ENCODE results near the gene ARHGAP45. TPM values are rescaled to one million over a fixed set of nuclear protein-coding genes. Genes with fewer than 3 reads are reported as not detected.

Gene ARHGAP45
- total and polyA plus RNA-seq, 9 of the 15 experiments (the other 6 are each of a cell fraction or from before 2014, with no cell fraction given): 0.08 to 22.1 (median 4.2) TPM

DNA sequence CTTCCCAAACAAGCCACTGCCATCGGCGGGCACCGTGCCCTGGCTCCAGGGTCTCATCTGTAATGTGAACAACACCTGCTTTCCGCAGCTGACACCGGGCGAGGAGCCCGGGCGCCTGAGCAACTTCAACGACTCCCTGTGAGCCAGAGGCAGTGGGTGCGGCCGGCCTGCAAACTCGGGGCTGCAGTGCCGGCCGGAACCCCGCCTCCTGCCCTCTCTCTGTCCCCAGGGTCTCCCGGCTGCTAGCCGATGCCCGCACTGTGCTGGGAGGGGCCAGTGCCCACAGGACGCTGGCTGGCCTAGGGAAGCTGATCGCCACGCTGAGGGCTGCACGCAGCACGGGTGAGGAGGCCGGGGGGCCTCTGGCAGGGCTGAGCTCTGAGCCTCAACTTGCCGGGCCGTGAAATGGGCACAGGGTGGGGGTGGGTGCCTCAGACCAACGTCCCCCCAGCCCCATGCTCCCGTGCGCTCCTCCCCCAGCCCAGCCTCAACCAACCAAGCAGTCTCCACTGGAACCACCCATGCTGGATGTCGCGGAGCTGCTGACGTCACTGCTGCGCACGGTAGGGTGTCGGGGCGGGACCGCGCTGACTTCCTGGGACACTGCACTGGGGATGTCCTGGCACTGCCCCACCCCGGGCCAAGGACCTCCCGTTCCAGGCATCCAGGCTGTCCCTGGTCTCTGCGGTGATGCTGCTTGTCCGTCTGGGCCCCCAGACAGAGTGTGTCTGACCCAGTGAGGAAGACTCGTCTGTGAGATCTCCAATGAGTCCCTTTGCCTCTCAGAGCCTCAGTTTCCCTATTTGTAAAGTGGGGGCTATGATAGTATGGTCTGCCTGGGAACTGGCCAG is 24.9 kb upstream of the ARHGAP45 start (continued):
- TF ChIP-seq NR2C2 (CRISPR knock-in tag; IDR thresholded peaks at IDR 0.05): no peak
- no peak for TF ChIP-seq NR2C2 (tag; IDR thresholded peaks at IDR 0.05)
- 0 out of 2 replicates have a peak, but pooled peaks have one; percentile 14 for TF ChIP-seq CBFA2T3 (IDR thresholded peaks at IDR 0.05)
- TF ChIP-seq POLR2B (IDR thresholded peaks at IDR 0.05; ENCODE audit: low read depth, partially characterized antibody): peak; percentile 39
- TF ChIP-seq, protein P1, sequence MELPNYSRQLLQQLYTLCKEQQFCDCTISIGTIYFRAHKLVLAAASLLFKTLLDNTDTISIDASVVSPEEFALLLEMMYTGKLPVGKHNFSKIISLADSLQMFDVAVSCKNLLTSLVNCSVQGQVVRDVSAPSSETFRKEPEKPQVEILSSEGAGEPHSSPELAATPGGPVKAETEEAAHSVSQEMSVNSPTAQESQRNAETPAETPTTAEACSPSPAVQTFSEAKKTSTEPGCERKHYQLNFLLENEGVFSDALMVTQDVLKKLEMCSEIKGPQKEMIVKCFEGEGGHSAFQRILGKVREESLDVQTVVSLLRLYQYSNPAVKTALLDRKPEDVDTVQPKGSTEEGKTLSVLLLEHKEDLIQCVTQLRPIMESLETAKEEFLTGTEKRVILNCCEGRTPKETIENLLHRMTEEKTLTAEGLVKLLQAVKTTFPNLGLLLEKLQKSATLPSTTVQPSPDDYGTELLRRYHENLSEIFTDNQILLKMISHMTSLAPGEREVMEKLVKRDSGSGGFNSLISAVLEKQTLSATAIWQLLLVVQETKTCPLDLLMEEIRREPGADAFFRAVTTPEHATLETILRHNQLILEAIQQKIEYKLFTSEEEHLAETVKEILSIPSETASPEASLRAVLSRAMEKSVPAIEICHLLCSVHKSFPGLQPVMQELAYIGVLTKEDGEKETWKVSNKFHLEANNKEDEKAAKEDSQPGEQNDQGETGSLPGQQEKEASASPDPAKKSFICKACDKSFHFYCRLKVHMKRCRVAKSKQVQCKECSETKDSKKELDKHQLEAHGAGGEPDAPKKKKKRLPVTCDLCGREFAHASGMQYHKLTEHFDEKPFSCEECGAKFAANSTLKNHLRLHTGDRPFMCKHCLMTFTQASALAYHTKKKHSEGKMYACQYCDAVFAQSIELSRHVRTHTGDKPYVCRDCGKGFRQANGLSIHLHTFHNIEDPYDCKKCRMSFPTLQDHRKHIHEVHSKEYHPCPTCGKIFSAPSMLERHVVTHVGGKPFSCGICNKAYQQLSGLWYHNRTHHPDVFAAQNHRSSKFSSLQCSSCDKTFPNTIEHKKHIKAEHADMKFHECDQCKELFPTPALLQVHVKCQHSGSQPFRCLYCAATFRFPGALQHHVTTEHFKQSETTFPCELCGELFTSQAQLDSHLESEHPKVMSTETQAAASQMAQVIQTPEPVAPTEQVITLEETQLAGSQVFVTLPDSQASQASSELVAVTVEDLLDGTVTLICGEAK (IDR thresholded peaks at IDR 0.05): peak; percentile 58; the same call in 1 of the 2 replicates
- TF ChIP-seq, protein P1 (CRISPR knock-in tag; IDR thresholded peaks at IDR 0.05): no peak
- no peak for TF ChIP-seq ZNF212 (CRISPR knock-in tag; IDR thresholded peaks at IDR 0.05)
- TF ChIP-seq BHLHE40 (IDR thresholded peaks at IDR 0.05; ENCODE audit: low read length): peak; percentile 65
- peak; percentile 43 for TF ChIP-seq CHD2 (IDR thresholded peaks at IDR 0.05; ENCODE audit: low read depth, low read length)
- no peak for TF ChIP-seq SP2 (IDR thresholded peaks at IDR 0.05; ENCODE audit: extremely low read depth, low read depth, low read length, poor library complexity, severe bottlenecking)
- peak; percentile 93 for TF ChIP-seq RBM25 (IDR thresholded peaks at IDR 0.05; ENCODE audit: low read depth, low read length, severe bottlenecking)
- TF ChIP-seq, protein P2, sequence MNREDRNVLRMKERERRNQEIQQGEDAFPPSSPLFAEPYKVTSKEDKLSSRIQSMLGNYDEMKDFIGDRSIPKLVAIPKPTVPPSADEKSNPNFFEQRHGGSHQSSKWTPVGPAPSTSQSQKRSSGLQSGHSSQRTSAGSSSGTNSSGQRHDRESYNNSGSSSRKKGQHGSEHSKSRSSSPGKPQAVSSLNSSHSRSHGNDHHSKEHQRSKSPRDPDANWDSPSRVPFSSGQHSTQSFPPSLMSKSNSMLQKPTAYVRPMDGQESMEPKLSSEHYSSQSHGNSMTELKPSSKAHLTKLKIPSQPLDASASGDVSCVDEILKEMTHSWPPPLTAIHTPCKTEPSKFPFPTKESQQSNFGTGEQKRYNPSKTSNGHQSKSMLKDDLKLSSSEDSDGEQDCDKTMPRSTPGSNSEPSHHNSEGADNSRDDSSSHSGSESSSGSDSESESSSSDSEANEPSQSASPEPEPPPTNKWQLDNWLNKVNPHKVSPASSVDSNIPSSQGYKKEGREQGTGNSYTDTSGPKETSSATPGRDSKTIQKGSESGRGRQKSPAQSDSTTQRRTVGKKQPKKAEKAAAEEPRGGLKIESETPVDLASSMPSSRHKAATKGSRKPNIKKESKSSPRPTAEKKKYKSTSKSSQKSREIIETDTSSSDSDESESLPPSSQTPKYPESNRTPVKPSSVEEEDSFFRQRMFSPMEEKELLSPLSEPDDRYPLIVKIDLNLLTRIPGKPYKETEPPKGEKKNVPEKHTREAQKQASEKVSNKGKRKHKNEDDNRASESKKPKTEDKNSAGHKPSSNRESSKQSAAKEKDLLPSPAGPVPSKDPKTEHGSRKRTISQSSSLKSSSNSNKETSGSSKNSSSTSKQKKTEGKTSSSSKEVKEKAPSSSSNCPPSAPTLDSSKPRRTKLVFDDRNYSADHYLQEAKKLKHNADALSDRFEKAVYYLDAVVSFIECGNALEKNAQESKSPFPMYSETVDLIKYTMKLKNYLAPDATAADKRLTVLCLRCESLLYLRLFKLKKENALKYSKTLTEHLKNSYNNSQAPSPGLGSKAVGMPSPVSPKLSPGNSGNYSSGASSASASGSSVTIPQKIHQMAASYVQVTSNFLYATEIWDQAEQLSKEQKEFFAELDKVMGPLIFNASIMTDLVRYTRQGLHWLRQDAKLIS (CRISPR knock-in tag; IDR thresholded peaks at IDR 0.05): 0 out of 2 replicates have a peak, but pooled peaks have one; percentile 57
